GM18870 (cell line): ENCODE data around the gene TAF6L.
"Not testable (repeated sequence)": the region's sequence is repeated elsewhere in the genome, so short reads cannot be mapped to it uniquely, and the experiment has no call there.

Experiments used
- ATAC-seq: cut with Tn5 transposase; IDR thresholded peaks from one replicate; pipeline ENCODE4 v1.9.1; 2021; ENCODE audit warnings: moderate library complexity; ENCODE audit not compliant: unreplicated experiment

Gene TAF6L

GRCh38 chr11:62755086-62755615 is 16.0 kb upstream of the TAF6L start:
- no peak for ATAC-seq

GRCh38 chr11:62757846-62758788 is 13.1 kb upstream of the TAF6L start:
- ATAC-seq = no peak

GRCh38 chr11:62760867-62761227 is 10.3 kb upstream of the TAF6L start:
- ATAC-seq = not testable (repeated sequence)

- no peak for ATAC-seq
These were observed 435 bp upstream of the TAF6L start for GRCh38 chr11:62770778-62771143.

DNA sequence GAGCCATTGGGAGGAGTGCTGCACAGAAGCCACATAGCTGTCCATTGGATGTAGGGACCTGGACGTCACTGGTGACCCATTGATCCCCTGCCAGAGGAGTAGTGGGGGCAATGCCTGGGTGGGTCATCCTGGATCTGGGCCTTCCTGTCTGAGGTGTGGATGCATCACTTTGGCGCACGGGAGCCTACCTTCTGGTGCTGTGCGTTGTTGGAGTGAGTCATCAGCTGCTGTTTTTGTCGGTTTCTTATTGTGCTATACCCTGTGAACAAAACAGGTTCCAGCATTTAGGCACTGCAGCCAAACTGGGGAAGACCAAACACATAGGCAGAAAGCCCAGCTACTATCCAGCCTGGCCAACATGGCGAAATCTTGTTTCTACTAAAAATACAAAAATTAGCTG is 3.2 kb downstream of the TAF6L start:
- ATAC-seq = no peak

- no peak for ATAC-seq
These were observed 4.5 kb downstream of the TAF6L start for GRCh38 chr11:62775646-62776045.

- ATAC-seq = no peak
These were observed 6.2 kb downstream of the TAF6L start for GRCh38 chr11:62777389-62777788.

DNA sequence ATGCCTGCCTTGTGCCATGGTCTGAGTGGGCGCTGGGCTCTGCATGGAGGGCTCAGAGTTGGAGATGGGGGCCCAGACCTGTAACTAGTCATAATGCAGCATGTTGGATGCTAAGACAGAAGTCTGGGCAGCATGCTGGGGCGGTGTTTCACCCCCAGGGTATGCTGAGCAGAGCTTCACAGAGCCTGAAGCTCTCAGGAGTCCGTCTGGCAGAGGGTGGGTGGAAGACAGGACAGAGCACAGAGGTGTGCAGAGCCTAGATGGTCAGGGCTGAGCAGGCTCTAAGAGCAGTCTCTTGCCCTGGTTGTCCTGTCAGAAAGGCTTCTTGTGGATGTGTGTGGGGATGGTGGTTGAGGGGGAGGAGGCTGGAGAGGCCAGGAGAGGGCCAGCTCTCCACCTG is 7.2 kb downstream of the TAF6L start:
- ATAC-seq = no peak

DNA sequence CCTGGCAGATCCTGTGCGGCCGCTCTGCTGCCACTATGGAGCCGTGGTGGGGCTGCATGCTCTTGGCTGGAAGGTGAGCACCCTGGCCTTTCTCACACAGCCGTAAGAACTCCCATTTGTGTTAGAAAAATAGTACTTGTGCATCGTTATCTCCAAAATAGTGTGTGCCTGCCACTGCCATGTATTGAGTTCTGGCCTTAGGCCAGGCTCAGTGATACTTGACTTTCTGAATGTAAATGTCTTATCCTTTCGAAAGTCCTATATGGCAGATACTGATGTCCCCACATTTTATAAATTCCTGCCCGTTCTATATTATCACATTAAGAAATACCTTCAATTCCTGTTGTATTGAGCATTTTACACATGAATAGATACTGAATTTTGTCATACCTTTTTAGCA is 11.6 kb downstream of the TAF6L start:
- no peak for ATAC-seq

DNA sequence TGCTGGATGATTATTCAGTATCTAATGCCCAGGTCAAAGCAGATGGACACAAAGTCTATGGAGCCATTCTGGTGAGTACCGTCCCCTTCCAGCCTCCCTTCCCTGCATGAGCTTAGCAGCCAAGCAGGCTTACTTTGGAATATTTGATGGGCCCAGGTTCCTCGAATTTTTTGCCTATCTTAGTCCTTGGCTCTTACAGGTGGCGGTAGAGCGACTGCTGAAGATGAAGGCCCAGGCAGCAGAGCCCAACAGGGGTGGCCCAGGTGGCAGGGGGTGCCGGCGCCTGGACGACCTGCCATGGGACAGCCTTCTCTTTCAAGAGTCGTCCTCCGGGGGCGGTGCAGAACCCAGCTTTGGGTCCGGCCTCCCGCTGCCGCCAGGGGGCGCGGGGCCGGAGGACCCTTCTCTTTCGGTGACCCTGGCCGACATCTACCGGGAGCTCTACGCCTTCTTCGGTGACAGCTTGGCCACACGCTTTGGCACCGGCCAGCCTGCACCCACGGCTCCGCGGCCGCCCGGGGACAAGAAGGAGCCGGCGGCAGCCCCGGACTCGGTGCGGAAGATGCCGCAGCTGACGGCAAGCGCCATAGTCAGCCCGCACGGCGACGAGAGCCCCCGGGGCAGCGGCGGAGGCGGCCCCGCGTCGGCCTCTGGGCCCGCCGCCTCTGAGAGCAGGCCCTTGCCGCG is 15.3 kb downstream of the TAF6L start:
- ATAC-seq = peak; percentile 37

- peak; percentile 51 for ATAC-seq
These were observed 16.0 kb downstream of the TAF6L start, which contains the start of gene TMEM179B for GRCh38 chr11:62787005-62787759. Gene TMEM179B, plus strand, starts transcription at chr11:62787402. Its CDS starts 30 bp downstream, at chr11:62787432.

DNA sequence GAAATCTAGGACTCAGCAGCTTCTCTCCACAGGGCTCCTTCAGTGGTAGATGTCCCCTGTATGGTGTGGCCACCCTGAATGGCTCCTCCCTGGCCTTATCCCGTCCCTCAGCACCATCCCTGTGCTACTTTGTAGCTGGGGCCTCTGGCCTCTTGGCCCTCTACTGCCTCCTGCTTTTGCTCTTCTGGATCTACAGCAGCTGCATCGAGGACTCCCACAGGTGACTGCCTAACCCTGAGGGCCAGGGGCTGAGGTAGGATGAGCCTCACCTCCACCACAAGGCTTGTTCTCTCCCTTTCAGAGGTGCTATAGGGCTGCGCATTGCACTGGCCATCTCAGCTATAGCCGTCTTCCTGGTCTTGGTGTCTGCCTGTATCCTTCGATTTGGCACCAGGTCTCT is 17.8 kb downstream of the TAF6L start:
- no peak for ATAC-seq

GRCh38 chr11:62789576-62789975 is 18.4 kb downstream of the TAF6L start:
- ATAC-seq = no peak

DNA sequence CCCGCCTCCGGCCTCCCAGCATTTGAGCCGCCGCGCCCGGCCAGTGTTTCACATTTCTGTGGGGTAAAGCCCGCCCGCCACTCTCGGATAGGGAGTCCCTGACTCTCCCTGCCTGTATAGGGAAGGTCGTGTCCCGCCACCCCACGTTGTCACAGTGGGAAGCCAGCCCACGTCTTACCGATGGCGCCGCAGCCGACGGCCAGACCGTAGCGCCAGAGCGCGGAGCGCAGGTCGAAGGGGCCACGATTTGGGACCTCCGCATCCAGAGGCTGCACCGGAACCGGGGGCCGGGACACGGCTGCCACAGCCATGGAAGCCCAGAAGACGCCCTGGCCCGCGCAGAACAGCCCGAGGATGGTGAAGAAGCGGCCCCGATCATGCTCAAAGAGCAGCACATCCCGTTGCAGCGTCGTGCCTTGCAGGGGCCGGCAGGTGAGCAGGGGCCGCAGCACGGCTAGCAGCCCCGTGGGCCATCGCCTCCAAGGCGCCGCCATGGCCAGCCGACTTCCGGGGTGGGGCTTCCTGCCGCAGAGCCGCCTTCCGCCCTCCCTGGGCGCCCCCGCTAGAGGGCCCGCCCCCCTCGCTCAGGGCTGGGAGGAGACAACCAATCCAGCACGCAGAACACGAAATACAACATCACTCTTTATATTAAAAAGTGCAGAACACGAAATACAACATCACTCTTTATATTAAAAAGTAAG is 20.5 kb downstream of the TAF6L start, which contains the start of gene TMEM223:
TMEM223 (minus strand) TSS at position 506 of the 701 bp plus-strand sequence; CDS start at position 494, 12 bp downstream.
- ATAC-seq = peak; percentile 35

DNA sequence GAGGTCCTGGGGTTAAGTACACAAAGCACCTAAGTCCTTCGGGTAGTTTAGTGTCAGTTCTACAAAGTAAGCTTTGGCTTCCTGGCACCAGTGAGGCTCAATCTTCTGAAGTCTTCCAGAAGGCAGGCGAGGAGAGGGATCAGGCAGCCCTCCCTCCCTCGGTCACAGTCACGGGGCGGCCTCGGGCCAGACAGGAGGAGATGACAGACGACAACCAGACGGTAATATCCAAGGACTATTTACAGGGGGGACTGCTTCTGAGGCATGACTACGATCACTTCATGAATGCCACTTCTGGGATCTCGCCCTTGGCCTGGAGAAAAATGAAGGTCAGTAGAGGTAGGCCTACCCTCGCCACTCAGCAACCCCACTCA is 21.0 kb downstream of the TAF6L start:
- ATAC-seq = no peak

DNA sequence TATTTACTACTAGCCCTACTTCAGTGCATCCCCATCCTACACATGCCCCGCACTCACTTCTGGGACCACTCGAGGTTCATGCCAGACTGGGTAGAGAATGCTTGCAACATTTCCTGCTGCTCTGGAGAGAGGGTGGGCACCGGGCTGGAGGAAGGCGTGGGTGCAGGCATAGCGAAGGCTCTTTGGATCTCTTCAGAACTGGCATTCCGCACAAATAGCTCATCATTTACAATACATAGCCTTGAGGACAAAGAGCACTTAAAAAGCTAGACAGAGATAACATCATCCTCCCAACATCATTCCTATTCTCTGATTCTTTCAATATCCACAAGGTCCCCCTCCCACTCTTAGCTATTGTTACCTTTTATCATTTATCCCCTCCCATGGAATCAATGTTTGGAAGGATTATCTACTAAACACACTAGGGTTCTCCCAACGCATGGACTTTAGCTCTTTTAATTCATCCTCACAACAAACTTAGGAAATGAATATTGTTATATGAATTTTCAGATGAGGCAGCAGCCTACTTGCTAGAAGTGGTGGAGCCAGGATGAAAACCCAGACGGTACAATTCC is 23.1 kb downstream of the TAF6L start:
- no peak for ATAC-seq

- no peak for ATAC-seq
These were observed 25.1 kb downstream of the TAF6L start for GRCh38 chr11:62796281-62796680.

DNA sequence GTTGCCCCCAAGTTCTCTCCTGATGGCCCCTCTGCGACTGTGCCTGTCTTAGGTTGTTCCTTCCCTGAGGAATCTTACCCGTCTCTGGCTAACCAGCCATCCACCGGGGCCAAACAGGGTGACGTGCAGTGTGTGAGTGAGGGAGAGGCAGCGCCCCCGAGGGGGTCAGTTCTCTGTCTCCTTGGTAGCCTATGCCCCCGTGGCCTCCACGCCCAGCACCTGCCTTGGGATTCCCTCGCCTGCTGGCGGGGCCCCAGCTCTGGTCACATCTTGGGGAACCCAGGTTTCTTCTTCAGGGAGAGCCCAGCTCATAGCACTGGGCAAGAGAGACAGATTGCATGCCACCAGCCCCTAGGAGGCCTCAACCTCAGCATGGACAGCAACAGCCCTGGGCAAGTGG is 28.3 kb downstream of the TAF6L start:
- no peak for ATAC-seq

DNA sequence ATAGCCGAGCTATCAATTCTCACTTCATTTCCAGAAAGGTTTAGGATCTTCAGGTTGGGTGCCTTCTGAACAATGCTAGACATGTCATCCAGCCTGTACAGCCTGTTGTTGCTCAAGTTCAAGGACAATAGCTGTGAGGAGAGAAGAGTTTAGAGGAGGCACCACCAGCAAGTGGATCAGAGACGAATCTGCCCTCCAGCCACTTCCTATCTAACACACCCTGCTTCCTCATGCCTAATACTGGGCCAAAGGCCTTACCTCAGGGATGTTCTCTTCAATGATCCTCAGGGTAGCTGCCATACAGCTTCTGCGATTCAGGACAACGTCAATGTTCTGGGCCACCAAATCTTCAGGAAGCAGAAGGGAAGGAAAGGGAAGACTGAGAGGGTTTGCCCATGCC is 29.9 kb downstream of the TAF6L start:
- ATAC-seq = no peak
